B cell (primary cell): ENCODE results near the gene RNF223. TPM values are rescaled to one million over a fixed set of nuclear protein-coding genes. Genes with fewer than 3 reads are reported as not detected.

ENCODE experiments used
- ATAC-seq: fragments of 200-7000 bp; cut with Tn5 transposase; one replicate; pipeline ENCODE4 v1.10.0; 2021; ENCODE audit warnings: low read depth, mild to moderate bottlenecking, moderate number of reproducible peaks, moderate library complexity
- CTCF ChIA-PET: fragments of 350-600 bp; sonication (Branson Sonifier 250); formaldehyde crosslinking; loops from one replicate; lab custom pipeline; 2021; ENCODE audit warnings: antibody characterized with exemption, inconsistent platforms; lab: Charles Lee
- POLR2A ChIA-PET: fragments of 350-600 bp; sonication (Branson Sonifier 250); formaldehyde crosslinking; loops from one replicate; lab custom pipeline; 2021; ENCODE audit warnings: antibody characterized with exemption; lab: Charles Lee
- DNase-seq: peaks from one replicate; pipeline ENCODE4 v3.0.0; 2013
- H2AFZ ChIP-seq: 2 replicates; pipeline ENCODE4 v1.6.1; 2012; ENCODE audit warnings: mild to moderate bottlenecking, low read depth, low read length; ENCODE audit not compliant: insufficient read depth, poor library complexity, severe bottlenecking
- H3K27ac ChIP-seq, 2 donors: 1 replicate in 1 of 2; 2 replicates in 1 of 2; pipeline ENCODE4 v1.5.1; 2012 to 2013; ENCODE audit warnings: low read length in 2 of 2, mild to moderate bottlenecking in 2 of 2, moderate library complexity in 1 of 2
- H3K27me3 ChIP-seq, 4 experiments: fragments of 200-600 bp in 1 of 4; sonication (generic) in 1 of 4; replicated peaks in 1 of 4; 1 replicate in 2 of 4; 2 replicates in 2 of 4; pipeline versions ENCODE4 v1.6.1 to v1.7.0; 2013 to 2016; ENCODE audit warnings: low read length in 3 of 4, mild to moderate bottlenecking in 2 of 4, mixed read lengths in 1 of 4, moderate library complexity in 1 of 4; ENCODE audit not compliant: insufficient read depth in 4 of 4, control insufficient read depth in 3 of 4; ENCODE audit errors: control extremely low read depth in 1 of 4
- H3K36me3 ChIP-seq, 2 experiments: replicated peaks in 1 of 2; 1 replicate in 1 of 2; 2 replicates in 1 of 2; pipeline versions ENCODE4 v1.6.1 to v1.7.1; 2013; ENCODE audit warnings: low read length in 1 of 2; ENCODE audit not compliant: insufficient read depth in 2 of 2, control insufficient read depth in 1 of 2; ENCODE audit errors: control extremely low read depth in 1 of 2, extremely low read depth in 1 of 2
- H3K4me1 ChIP-seq, 2 donors: fragments of 200-600 bp in 1 of 2; sonication (generic) in 1 of 2; 1 replicate in 1 of 2; 2 replicates in 1 of 2; pipeline versions ENCODE4 v1.5.1 to v1.6.1; 2013 to 2017; ENCODE audit warnings: low read length in 2 of 2; ENCODE audit not compliant: control insufficient read depth in 2 of 2, insufficient read depth in 2 of 2
- H3K4me2 ChIP-seq: replicated peaks from 2 replicates; pipeline ENCODE3; 2012; ENCODE audit warnings: mild to moderate bottlenecking, low read depth, low read length; ENCODE audit not compliant: poor library complexity, severe bottlenecking
- H3K4me3 ChIP-seq, 5 experiments: fragments of 200-600 bp in 1 of 5; sonication (generic) in 1 of 5; 1 replicate in 3 of 5; 2 replicates in 2 of 5; pipeline versions ENCODE4 v1.5.1 to v1.7.0; 2011 to 2016; ENCODE audit warnings: low read length in 4 of 5, mild to moderate bottlenecking in 4 of 5, low read depth in 2 of 5, control low read depth in 1 of 5, moderate library complexity in 1 of 5; ENCODE audit not compliant: insufficient read depth in 1 of 5; ENCODE audit errors: control extremely low read depth in 1 of 5, extremely low read depth in 1 of 5
- H3K79me2 ChIP-seq: fragments of 200-600 bp; sonication (generic); one replicate; pipeline ENCODE4 v1.6.0; 2016; ENCODE audit warnings: low read length; ENCODE audit not compliant: control insufficient read depth, insufficient read depth
- H3K9ac ChIP-seq: fragments of 200-600 bp; sonication (generic); 2 replicates; pipeline ENCODE4 v1.6.1; 2017; ENCODE audit warnings: mild to moderate bottlenecking, low read length, moderate library complexity
- H3K9me3 ChIP-seq, 3 donors: one replicate each; pipeline versions ENCODE4 v1.6.1 to v1.7.1; 2013; ENCODE audit warnings: low read length in 2 of 3; ENCODE audit not compliant: control insufficient read depth in 2 of 3, insufficient read depth in 1 of 3; ENCODE audit errors: control extremely low read depth in 1 of 3
- H4K20me1 ChIP-seq: 2 replicates; pipeline ENCODE4 v1.6.0; 2012; ENCODE audit warnings: mild to moderate bottlenecking, low read length; ENCODE audit not compliant: insufficient read depth, control insufficient read depth, poor library complexity, severe bottlenecking
- H3K27ac Mint-ChIP-seq: one replicate; pipeline ENCODE4 v1.8.0; 2021; ENCODE audit warnings: mixed read lengths
- H3K27me3 Mint-ChIP-seq: one replicate; pipeline ENCODE4 v1.8.0; 2021; ENCODE audit warnings: mixed read lengths
- H3K4me1 Mint-ChIP-seq: one replicate; pipeline ENCODE4 v1.8.0; 2021; ENCODE audit warnings: mixed read lengths
- H3K4me3 Mint-ChIP-seq: one replicate; pipeline ENCODE4 v1.8.0; 2021; ENCODE audit warnings: mixed read lengths
- H3K9me3 Mint-ChIP-seq: one replicate; pipeline ENCODE4 v1.8.0; 2022; ENCODE audit warnings: mixed read lengths; ENCODE audit not compliant: insufficient read depth
- CTCF ChIP-seq: fragments of 200-600 bp; IDR thresholded peaks from one replicate; pipeline ENCODE4 v1.8.0; 2022; ENCODE audit warnings: antibody characterized with exemption, mild to moderate bottlenecking
- EZH2 ChIP-seq: IDR thresholded peaks from 2 replicates; pipeline ENCODE4 v1.6.1; 2012; ENCODE audit warnings: borderline replicate concordance, low read depth, mild to moderate bottlenecking, moderate library complexity, low read length; ENCODE audit not compliant: insufficient read depth, poor library complexity, severe bottlenecking
- WGBS: methylation state at CpG from one replicate; pipeline ENCODE4 v1.1.5; 2013; ENCODE audit warnings: missing lambda C conversion rate; ENCODE audit not compliant: insufficient coverage; 5-methylcytosine and 5-hydroxymethylcytosine counted together
- intact Hi-C: fragments of 100-400 bp; cut with micrococcal nuclease; formaldehyde crosslinking; loops from one replicate; pipeline ENCODE4 v1.10.0; 2022
- polyA plus RNA-seq: library from polyadenylated mRNA; depleted of rRNA; stranded (reverse); fragments of >200 nt; gene quantifications from 2 replicates; pipeline ENCODE4 v1.2.3, GENCODE V29; 2012
- total RNA-seq, 2 donors: library from RNA; stranded (reverse); fragments of 120-200 nt in 1 of 2; gene quantifications; 1 replicate in 1 of 2; 2 replicates in 1 of 2; pipeline versions ENCODE4 v1.2.3 to v1.2.4, GENCODE V29; 2013 to 2022

The RNF223 gene
- total and polyA plus RNA-seq, 2 donors (not counting 1 experiment from before 2014, with no cell fraction given): not detected

DNA sequence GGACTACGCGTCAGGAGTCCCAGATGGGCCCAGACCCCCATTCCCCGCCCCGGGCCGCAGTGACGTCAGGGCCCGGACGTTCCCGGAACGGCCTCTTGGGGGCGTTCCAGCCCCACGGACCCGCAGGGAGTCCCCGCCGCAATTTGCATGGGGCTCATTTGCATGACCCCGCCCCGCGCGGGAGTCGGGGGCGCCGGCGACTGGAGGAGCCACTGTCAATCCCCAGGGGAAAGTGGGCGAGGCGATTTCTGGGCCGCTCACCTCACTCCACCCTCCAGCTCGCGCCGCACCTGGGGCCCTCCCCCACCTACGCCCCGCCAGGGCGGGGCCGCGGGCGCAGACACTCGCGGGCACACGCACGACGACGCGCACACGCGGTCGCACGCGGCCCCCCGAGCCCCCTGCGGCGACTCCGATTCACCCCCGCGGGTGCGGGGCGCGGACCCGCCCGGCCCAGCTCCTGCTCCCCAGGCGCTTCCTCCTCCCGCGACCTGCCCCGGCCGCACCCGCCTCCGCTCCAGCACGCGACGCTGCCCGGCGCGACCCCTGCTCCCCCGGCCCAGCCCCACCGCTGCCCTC lies 41.0 kb downstream of the RNF223 start:
- TF ChIP-seq EZH2 (no peak), CTCF (peak; percentile 89)
- peak; percentile 98 for DNase-seq
- POLR2A ChIA-PET: interaction anchor here (0.6 to 2.3 kb wide), 4 partner anchors 20 to 83 kb away, joined by 3 to 27 read pairs (median 4); partner anchors contain the start of gene ISG15
- Histone ChIP-seq H4K20me1 (no peaks in the 10 kb centered on the region), H3K79me2 (no peaks in the 10 kb centered on the region), H3K27me3 (peaks cover 0 to 32% (median 5%) of the 10 kb centered on the region in 4 experiments), H2AFZ (peak overlapping the region; percentile 43), H3K9ac (peak overlapping the region; percentile 46), H3K9me3 (no peaks in the 10 kb centered on the region), H3K4me1 (peaks cover 29 to 30% of the 10 kb centered on the region in 2 donors), H3K27ac (no peak overlapping the region), H3K4me3 (peak overlapping the region in 4 of 5 experiments; percentile 20 to 50 (median 38)), H3K4me2 (peak overlapping the region; percentile 88), H3K36me3 (peaks cover 0 to 2% of the 10 kb centered on the region in 2 experiments)
- H3K4me1 Mint-ChIP-seq: peaks cover 24% of the 10 kb centered on the region
- H3K27me3 Mint-ChIP-seq: peaks cover 11% of the 10 kb centered on the region
- peak overlapping the region; percentile 78 for H3K4me3 Mint-ChIP-seq
- ATAC-seq: peak; percentile 93
- CTCF ChIA-PET: interaction anchor here (0.8 to 5.0 kb wide), 23 partner anchors 11 to 339 kb away, joined by 3 to 28 read pairs (median 6); partner anchors contain the start of gene ISG15
- peak overlapping the region; percentile 56 for H3K27ac Mint-ChIP-seq
- WGBS: 1% methylated on average over 73 of the region's 73 CpGs
- H3K9me3 Mint-ChIP-seq: no peaks in the 10 kb centered on the region
- intact Hi-C loops: loop anchor here (1.0 to 10.0 kb wide), 9 partner anchors 14 to 339 kb away; partner anchors contain the start of genes ACAP3, B3GALT6, C1orf159 and PUSL1
